ENCODE results near the gene ILF2.

DNA sequence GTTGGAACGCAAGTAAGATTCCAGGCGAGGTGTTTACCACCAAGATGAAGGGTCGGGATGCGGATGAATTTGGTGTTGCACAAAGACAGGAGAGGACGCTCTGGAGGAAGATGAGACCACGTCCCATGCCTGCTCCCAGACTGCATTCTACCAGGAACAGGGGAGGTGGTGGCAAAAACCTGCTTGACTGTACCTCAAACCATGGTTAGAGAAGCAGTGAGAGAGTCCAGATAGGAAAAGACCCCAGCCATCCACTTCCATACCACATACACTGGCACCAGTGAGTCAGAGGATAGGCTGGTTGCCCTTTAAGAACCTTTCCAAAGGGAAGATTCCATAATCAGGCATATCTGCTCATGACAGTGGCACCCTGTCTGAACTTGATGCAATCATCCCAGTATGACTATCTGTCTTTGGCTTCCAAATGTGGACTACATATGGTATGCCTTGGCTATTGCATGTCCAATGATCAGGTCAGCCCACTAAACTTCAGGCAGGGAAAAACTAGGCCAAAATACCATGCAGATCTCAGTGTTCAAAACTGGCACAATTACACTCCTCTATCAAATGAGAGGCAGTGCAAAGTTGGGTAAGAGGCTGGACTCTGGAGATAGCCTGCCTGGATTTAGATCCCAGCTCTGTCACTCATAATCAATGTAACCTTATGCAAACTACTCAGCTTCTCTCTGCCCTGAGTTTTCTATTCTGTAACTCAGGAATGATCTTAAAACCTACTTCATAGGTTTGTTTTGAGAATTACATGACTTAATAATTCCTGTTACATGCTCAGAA lies 28.3 kb upstream of the ILF2 start:
- peak; percentile 33; the same call in 1 of the 2 replicates for TF ChIP-seq ZBTB17 (tag by site-specific recombination; IDR thresholded peaks at IDR 0.05)
- TF ChIP-seq ZNF350 (tag by site-specific recombination; IDR thresholded peaks at IDR 0.05): no peak
- TF ChIP-seq ZNF23 (tag by site-specific recombination; IDR thresholded peaks at IDR 0.05; ENCODE audit: borderline replicate concordance): no peak
- TF ChIP-seq, protein P1, sequence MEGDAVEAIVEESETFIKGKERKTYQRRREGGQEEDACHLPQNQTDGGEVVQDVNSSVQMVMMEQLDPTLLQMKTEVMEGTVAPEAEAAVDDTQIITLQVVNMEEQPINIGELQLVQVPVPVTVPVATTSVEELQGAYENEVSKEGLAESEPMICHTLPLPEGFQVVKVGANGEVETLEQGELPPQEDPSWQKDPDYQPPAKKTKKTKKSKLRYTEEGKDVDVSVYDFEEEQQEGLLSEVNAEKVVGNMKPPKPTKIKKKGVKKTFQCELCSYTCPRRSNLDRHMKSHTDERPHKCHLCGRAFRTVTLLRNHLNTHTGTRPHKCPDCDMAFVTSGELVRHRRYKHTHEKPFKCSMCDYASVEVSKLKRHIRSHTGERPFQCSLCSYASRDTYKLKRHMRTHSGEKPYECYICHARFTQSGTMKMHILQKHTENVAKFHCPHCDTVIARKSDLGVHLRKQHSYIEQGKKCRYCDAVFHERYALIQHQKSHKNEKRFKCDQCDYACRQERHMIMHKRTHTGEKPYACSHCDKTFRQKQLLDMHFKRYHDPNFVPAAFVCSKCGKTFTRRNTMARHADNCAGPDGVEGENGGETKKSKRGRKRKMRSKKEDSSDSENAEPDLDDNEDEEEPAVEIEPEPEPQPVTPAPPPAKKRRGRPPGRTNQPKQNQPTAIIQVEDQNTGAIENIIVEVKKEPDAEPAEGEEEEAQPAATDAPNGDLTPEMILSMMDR (tag by site-specific recombination; IDR thresholded peaks at IDR 0.05): no peak
- no peak for TF ChIP-seq ZBTB7A (tag by site-specific recombination; IDR thresholded peaks at IDR 0.05; ENCODE audit: low read depth)
- TF ChIP-seq ZFHX2 (tag by site-specific recombination; conservative IDR thresholded peaks at IDR 0.05): no peak
- TF ChIP-seq, protein P2, sequence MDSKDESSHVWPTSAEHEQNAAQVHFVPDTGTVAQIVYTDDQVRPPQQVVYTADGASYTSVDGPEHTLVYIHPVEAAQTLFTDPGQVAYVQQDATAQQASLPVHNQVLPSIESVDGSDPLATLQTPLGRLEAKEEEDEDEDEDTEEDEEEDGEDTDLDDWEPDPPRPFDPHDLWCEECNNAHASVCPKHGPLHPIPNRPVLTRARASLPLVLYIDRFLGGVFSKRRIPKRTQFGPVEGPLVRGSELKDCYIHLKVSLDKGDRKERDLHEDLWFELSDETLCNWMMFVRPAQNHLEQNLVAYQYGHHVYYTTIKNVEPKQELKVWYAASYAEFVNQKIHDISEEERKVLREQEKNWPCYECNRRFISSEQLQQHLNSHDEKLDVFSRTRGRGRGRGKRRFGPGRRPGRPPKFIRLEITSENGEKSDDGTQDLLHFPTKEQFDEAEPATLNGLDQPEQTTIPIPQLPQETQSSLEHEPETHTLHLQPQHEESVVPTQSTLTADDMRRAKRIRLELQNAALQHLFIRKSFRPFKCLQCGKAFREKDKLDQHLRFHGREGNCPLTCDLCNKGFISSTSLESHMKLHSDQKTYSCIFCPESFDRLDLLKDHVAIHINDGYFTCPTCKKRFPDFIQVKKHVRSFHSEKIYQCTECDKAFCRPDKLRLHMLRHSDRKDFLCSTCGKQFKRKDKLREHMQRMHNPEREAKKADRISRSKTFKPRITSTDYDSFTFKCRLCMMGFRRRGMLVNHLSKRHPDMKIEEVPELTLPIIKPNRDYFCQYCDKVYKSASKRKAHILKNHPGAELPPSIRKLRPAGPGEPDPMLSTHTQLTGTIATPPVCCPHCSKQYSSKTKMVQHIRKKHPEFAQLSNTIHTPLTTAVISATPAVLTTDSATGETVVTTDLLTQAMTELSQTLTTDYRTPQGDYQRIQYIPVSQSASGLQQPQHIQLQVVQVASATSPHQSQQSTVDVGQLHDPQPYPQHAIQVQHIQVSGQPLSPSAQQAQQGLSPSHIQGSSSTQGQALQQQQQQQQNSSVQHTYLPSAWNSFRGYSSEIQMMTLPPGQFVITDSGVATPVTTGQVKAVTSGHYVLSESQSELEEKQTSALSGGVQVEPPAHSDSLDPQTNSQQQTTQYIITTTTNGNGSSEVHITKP (tag by site-specific recombination; IDR thresholded peaks at IDR 0.05): no peak
- TF ChIP-seq ZSCAN30 (tag by site-specific recombination; IDR thresholded peaks at IDR 0.05): no peak
- TF ChIP-seq ZNF449 (tag by site-specific recombination; IDR thresholded peaks at IDR 0.05): no peak
- TF ChIP-seq ZNF280D (tag by site-specific recombination; IDR thresholded peaks at IDR 0.05): no peak
- TF ChIP-seq, protein P3, sequence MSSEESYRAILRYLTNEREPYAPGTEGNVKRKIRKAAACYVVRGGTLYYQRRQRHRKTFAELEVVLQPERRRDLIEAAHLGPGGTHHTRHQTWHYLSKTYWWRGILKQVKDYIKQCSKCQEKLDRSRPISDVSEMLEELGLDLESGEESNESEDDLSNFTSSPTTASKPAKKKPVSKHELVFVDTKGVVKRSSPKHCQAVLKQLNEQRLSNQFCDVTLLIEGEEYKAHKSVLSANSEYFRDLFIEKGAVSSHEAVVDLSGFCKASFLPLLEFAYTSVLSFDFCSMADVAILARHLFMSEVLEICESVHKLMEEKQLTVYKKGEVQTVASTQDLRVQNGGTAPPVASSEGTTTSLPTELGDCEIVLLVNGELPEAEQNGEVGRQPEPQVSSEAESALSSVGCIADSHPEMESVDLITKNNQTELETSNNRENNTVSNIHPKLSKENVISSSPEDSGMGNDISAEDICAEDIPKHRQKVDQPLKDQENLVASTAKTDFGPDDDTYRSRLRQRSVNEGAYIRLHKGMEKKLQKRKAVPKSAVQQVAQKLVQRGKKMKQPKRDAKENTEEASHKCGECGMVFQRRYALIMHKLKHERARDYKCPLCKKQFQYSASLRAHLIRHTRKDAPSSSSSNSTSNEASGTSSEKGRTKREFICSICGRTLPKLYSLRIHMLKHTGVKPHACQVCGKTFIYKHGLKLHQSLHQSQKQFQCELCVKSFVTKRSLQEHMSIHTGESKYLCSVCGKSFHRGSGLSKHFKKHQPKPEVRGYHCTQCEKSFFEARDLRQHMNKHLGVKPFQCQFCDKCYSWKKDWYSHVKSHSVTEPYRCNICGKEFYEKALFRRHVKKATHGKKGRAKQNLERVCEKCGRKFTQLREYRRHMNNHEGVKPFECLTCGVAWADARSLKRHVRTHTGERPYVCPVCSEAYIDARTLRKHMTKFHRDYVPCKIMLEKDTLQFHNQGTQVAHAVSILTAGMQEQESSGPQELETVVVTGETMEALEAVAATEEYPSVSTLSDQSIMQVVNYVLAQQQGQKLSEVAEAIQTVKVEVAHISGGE (tag by site-specific recombination; conservative IDR thresholded peaks at IDR 0.05; ENCODE audit: low read depth): no peak
- no peak for TF ChIP-seq ZBTB44 (tag by site-specific recombination; IDR thresholded peaks at IDR 0.05)
- TF ChIP-seq ZNF114 (tag by site-specific recombination; IDR thresholded peaks at IDR 0.05): no peak
